ENCODE data around the gene RYK.

GRCh38 chr3:134228035-134228434 lies 22.6 kb downstream of the RYK start:
- TF ChIP-seq CTCF (IDR thresholded peaks at IDR 0.05) (no peak), POLR2A (IDR thresholded peaks at IDR 0.05) (no peak)
